Smooth muscle cell (in vitro differentiated cells): Measurements from ENCODE around the gene IFNG. TPM values are rescaled to one million over a fixed set of nuclear protein-coding genes. Genes with fewer than 3 reads are reported as not detected.
A peak's percentile ranks its signal among the peaks of the same experiment; 100 is the strongest.

Experiments
- DNase-seq: peaks from one replicate; lab custom pipeline; 2025; ENCODE audit not compliant: unreplicated experiment; lab: John Stamatoyannopoulos, UW
- H2AFZ ChIP-seq: fragments of 200-600 bp; sonication (generic); 2 replicates; pipeline ENCODE4 v1.6.0; 2016; ENCODE audit warnings: antibody characterized with exemption, low read depth, mild to moderate bottlenecking
- H3F3A ChIP-seq: fragments of 200-600 bp; sonication (generic); 2 replicates; pipeline ENCODE4 v1.6.0; 2017; ENCODE audit warnings: antibody characterized with exemption, low read depth
- H3K27ac ChIP-seq: fragments of 200-600 bp; sonication (generic); 2 replicates; pipeline ENCODE4 v1.5.1; 2016; ENCODE audit warnings: low read depth, mild to moderate bottlenecking
- H3K27me3 ChIP-seq: fragments of 200-600 bp; sonication (generic); 2 replicates; pipeline ENCODE4 v1.6.1; 2016; ENCODE audit warnings: low read depth, mild to moderate bottlenecking
- H3K36me3 ChIP-seq: fragments of 200-600 bp; sonication (generic); 2 replicates; pipeline ENCODE4 v1.5.1; 2016; ENCODE audit warnings: low read depth
- H3K4me1 ChIP-seq: fragments of 200-600 bp; sonication (generic); 2 replicates; pipeline ENCODE4 v1.5.1; 2016; ENCODE audit warnings: low read depth
- H3K4me2 ChIP-seq: fragments of 200-600 bp; sonication (generic); 2 replicates; pipeline ENCODE4 v1.6.0; 2016; ENCODE audit warnings: mild to moderate bottlenecking
- H3K4me3 ChIP-seq: fragments of 200-600 bp; sonication (generic); 2 replicates; pipeline ENCODE4 v1.5.1; 2016; ENCODE audit warnings: mild to moderate bottlenecking
- H3K79me2 ChIP-seq: fragments of 200-600 bp; sonication (generic); 2 replicates; pipeline ENCODE4 v1.6.0; 2016; ENCODE audit warnings: low read depth, mild to moderate bottlenecking
- H3K9ac ChIP-seq: fragments of 200-600 bp; sonication (generic); 2 replicates; pipeline ENCODE4 v1.6.0; 2016; ENCODE audit warnings: low read depth
- H3K9me3 ChIP-seq: fragments of 200-600 bp; sonication (generic); replicated peaks from 2 replicates; pipeline ENCODE4 v1.5.1; 2016; ENCODE audit warnings: low read depth
- H4K20me1 ChIP-seq: fragments of 200-600 bp; sonication (generic); 2 replicates; pipeline ENCODE4 v1.6.0; 2016; ENCODE audit warnings: low read depth
- WGBS: methylation state at CpG from one replicate; pipeline ENCODE4 v1.1.7; 2016; ENCODE audit warnings: low lambda C conversion rate; 5-methylcytosine and 5-hydroxymethylcytosine counted together
- polyA plus RNA-seq: library from polyadenylated mRNA; unstranded; fragments of >200 nt; fragmentation: Nextera tagmentation; extraction: Ambion mirVana; gene quantifications from 2 replicates; pipeline ENCODE4 v1.2.1, GENCODE V29; 2016
- total RNA-seq: library from RNA; depleted of rRNA; stranded (reverse); fragments of >200 nt; gene quantifications from 2 replicates; pipeline ENCODE4 v1.2.3, GENCODE V29; 2014
- TF ChIP-seq, protein P1 (sequence below): fragments of 200-600 bp; sonication (generic); IDR thresholded peaks from 2 replicates; pipeline ENCODE4 v1.5.1; 2017; ENCODE audit warnings: borderline replicate concordance, mild to moderate bottlenecking, antibody characterized with exemption; ENCODE audit not compliant: insufficient read depth, poor library complexity, severe bottlenecking

Gene IFNG
- total and polyA plus RNA-seq, 2 experiments from 2014 or later, result not detected

DNA sequence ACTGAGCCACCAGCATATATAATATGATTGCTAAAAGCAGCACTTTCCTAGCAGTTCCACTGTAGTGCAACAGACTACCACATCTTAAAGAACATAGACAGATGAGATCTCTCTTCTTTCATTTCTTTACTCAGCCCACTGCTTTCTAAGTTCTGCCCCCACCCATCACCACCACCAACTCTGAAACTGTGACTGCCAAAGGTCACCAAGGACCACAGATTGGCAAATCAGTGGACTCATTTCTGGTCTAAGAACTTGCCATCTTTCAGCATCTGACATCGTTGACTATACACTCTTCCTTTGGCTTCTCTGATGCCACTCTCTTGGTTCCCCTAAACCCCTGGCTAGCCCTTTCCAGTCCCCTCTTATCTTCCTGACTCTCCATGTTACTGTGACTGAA, 38.4 kb downstream of the IFNG start:
- WGBS, result 100% methylated on average over 1 of the region's 1 CpG
- Histone ChIP-seq H2AFZ (no peak overlapping the region), H3K27me3 (no peaks in the 10 kb centered on the region), H3F3A (peaks cover 9% of the 10 kb centered on the region), H3K9me3 (no peaks in the 10 kb centered on the region), H3K36me3 (no peaks in the 10 kb centered on the region), H3K4me2 (no peak overlapping the region), H3K27ac (no peak overlapping the region), H4K20me1 (no peaks in the 10 kb centered on the region), H3K79me2 (no peaks in the 10 kb centered on the region), H3K4me1 (no peaks in the 10 kb centered on the region), H3K9ac (no peak overlapping the region), H3K4me3 (no peak overlapping the region)
- no peak for DNase-seq
- TF ChIP-seq, protein P1, sequence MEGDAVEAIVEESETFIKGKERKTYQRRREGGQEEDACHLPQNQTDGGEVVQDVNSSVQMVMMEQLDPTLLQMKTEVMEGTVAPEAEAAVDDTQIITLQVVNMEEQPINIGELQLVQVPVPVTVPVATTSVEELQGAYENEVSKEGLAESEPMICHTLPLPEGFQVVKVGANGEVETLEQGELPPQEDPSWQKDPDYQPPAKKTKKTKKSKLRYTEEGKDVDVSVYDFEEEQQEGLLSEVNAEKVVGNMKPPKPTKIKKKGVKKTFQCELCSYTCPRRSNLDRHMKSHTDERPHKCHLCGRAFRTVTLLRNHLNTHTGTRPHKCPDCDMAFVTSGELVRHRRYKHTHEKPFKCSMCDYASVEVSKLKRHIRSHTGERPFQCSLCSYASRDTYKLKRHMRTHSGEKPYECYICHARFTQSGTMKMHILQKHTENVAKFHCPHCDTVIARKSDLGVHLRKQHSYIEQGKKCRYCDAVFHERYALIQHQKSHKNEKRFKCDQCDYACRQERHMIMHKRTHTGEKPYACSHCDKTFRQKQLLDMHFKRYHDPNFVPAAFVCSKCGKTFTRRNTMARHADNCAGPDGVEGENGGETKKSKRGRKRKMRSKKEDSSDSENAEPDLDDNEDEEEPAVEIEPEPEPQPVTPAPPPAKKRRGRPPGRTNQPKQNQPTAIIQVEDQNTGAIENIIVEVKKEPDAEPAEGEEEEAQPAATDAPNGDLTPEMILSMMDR, result no peak

DNA sequence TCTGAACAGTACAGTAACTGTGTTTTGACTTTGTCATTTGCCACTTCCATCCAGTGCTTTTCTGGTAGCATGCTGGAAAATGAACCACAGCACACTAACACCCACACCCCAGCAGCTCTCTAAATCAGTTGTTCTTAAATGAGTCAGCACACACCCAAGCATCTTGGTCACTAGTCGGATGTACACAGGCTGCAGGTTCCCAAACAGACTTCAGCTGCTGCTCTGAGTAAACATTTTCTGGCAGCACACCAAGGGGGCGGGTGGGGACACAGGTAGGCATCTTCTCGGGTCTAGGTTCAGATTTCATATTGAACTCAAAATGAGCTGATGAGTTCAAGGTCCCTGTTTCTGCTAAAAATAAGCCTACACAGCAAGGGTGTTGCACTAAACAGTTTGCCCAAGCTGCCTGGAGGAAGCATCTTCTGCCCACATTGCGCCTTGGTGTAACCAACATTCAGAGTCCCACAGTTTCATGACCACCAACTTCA, 39.8 kb downstream of the IFNG start:
- no peak overlapping the region for H3K9ac ChIP-seq
- no peaks in the 10 kb centered on the region for H3K27me3 ChIP-seq
- peak overlapping the region; percentile 17 for H3K4me2 ChIP-seq
- H3K4me1 ChIP-seq, result no peaks in the 10 kb centered on the region
- peaks cover 9% of the 10 kb centered on the region for H3F3A ChIP-seq
- H3K79me2 ChIP-seq, result no peaks in the 10 kb centered on the region
- TF ChIP-seq, protein P1, result no peak
- no peak overlapping the region for H2AFZ ChIP-seq
- H3K9me3 ChIP-seq, result no peaks in the 10 kb centered on the region
- whole genome bisulfite sequencing, result 73% methylated on average over 4 of the region's 4 CpGs
- no peaks in the 10 kb centered on the region for H4K20me1 ChIP-seq
- no peak overlapping the region for H3K4me3 ChIP-seq
- no peaks in the 10 kb centered on the region for H3K36me3 ChIP-seq
- H3K27ac ChIP-seq, result no peak overlapping the region
- DNase-seq, result no peak

DNA sequence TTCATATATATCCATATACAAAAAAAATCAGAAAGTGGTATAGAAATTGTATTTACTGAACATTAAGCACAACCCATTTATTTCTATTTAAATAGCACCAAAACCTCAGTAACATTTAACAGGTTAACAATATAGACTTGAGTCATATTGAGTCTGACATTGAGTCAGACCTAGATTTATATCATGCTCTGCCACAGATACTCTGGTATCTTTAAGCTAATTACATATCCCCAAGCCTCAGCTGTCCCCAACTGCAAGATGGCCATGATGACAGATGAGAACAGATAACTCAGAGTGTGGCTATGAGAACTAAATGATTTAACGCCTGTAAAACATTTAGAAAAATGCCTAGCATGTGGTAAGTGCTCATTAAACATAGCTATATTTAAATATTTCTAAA, 40.3 kb downstream of the IFNG start:
- H3K9me3 ChIP-seq, result no peaks in the 10 kb centered on the region
- TF ChIP-seq, protein P1, result no peak
- H3K27ac ChIP-seq, result no peak overlapping the region
- peak overlapping the region; percentile 17 for H3K4me2 ChIP-seq
- H3K79me2 ChIP-seq, result no peaks in the 10 kb centered on the region
- H3K27me3 ChIP-seq, result no peaks in the 10 kb centered on the region
- peaks cover 9% of the 10 kb centered on the region for H3F3A ChIP-seq
- no peak overlapping the region for H2AFZ ChIP-seq
- H3K9ac ChIP-seq, result no peak overlapping the region
- DNase-seq, result no peak
- WGBS, result 50% methylated on average over 1 of the region's 1 CpG
- H4K20me1 ChIP-seq, result no peaks in the 10 kb centered on the region
- H3K4me1 ChIP-seq, result no peaks in the 10 kb centered on the region
- H3K36me3 ChIP-seq, result no peaks in the 10 kb centered on the region
- H3K4me3 ChIP-seq, result no peak overlapping the region

DNA sequence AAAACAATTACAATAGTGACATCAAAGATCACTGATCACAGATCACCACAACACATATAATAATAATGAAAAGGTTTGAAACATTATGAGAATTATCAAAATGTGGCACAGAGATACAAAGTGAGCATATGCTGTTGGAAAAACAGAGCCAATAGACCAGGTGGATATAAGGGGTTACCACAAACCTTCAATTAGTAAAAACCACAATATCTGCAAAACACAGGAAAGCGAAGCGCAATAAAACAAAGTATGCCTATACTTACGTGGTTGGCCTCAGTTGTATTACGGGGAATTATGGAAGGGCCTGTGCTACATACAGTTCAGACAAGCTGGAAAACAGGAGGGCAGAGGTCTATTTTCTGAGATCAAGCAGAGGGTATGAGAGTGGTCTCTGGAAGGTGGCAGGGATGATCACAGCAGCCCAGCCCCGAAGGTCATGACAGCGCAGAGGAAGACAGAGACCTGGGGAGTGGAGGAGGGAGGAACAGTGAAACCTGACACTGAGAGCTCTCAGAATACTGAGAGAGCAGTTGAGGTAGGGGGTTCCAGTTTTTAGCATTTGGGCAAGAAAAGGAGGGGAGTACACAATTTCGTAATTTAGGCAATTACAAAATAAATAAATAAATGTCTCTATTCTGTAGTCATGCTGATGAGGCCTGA, 41.3 kb downstream of the IFNG start:
- H3K4me2 ChIP-seq, result no peak overlapping the region
- H3K9me3 ChIP-seq, result no peaks in the 10 kb centered on the region
- H3K4me1 ChIP-seq, result no peaks in the 10 kb centered on the region
- TF ChIP-seq, protein P1, result no peak
- H3K27ac ChIP-seq, result no peak overlapping the region
- no peak overlapping the region for H3K4me3 ChIP-seq
- WGBS, result 81% methylated on average over 7 of the region's 7 CpGs
- H3K27me3 ChIP-seq, result no peaks in the 10 kb centered on the region
- no peaks in the 10 kb centered on the region for H3K36me3 ChIP-seq
- no peak overlapping the region for H3K9ac ChIP-seq
- H3F3A ChIP-seq, result peaks cover 9% of the 10 kb centered on the region
- no peaks in the 10 kb centered on the region for H3K79me2 ChIP-seq
- no peak overlapping the region for H2AFZ ChIP-seq
- no peak for DNase-seq
- H4K20me1 ChIP-seq, result no peaks in the 10 kb centered on the region
